Thyroid gland (tissue), 4 donors: ENCODE results near the gene LCNL1. TPM values are rescaled to one million over a fixed set of nuclear protein-coding genes. Genes with fewer than 3 reads are reported as not detected.

Experiments
- DNase-seq, 2 donors: peaks; one replicate each; pipeline ENCODE4 v3.0.0-alpha.2; 2019
- H3K27ac ChIP-seq, 3 donors: fragments of 200-600 bp; sonication (generic); 1 replicate in 2 of 3; 2 replicates in 1 of 3; pipeline ENCODE4 v1.5.1; 2016 to 2019; ENCODE audit warnings: mild to moderate bottlenecking in 1 of 3, moderate library complexity in 1 of 3
- H3K27me3 ChIP-seq: fragments of 200-600 bp; sonication (generic); one replicate; pipeline ENCODE4 v1.5.1; 2019
- H3K36me3 ChIP-seq, 2 donors: fragments of 200-600 bp; sonication (generic); one replicate each; pipeline ENCODE4 v1.5.1; 2016 to 2019
- H3K4me1 ChIP-seq, 2 donors: fragments of 200-600 bp; sonication (generic); one replicate each; pipeline ENCODE4 v1.5.1; 2017 to 2019
- H3K4me3 ChIP-seq, 3 donors: fragments of 200-600 bp; sonication (generic); replicated peaks in 1 of 3; 1 replicate in 2 of 3; 2 replicates in 1 of 3; pipeline ENCODE4 v1.5.1; 2016; ENCODE audit warnings: mild to moderate bottlenecking in 1 of 3
- H3K9me3 ChIP-seq: fragments of 200-600 bp; sonication (generic); one replicate; pipeline ENCODE4 v1.5.1; 2017
- CTCF ChIP-seq, 6 experiments: fragments of 200-600 bp in 3 of 6; fragments of 450-650 bp in 3 of 6; sonication (generic) in 3 of 6; IDR thresholded peaks; one replicate each; pipeline ENCODE4 v1.5.1; 2016 to 2019; ENCODE audit warnings: antibody characterized with exemption in 6 of 6, mild to moderate bottlenecking in 2 of 6, inconsistent platforms in 1 of 6, moderate library complexity in 1 of 6
- POLR2A ChIP-seq, 2 donors: fragments of 450-650 bp; IDR thresholded peaks; one replicate each; pipeline ENCODE4 v1.6.1; 2017; ENCODE audit warnings: antibody characterized with exemption in 2 of 2, mild to moderate bottlenecking in 2 of 2, moderate library complexity in 1 of 2
- WGBS, 2 donors: methylation state at CpG; one replicate each; pipeline ENCODE4 v1.1.5; 2017; 5-methylcytosine and 5-hydroxymethylcytosine counted together
- intact Hi-C: fragments of 100-400 bp; cut with DNase I; formaldehyde crosslinking; loops from one replicate; pipeline ENCODE4 v1.15.1; 2023
- total RNA-seq, 4 donors: library from RNA; depleted of rRNA; stranded (reverse); fragments of >200 nt; gene quantifications; one replicate each; pipeline ENCODE4 v1.2.3, GENCODE V29; 2016

Gene LCNL1
- total RNA-seq, 4 donors from 2014 or later = 0.54 TPM; not detected in 3

- H3K36me3 ChIP-seq = no peaks in the 10 kb centered on the region
- no peak overlapping the region for H3K4me3 ChIP-seq
- H3K27me3 ChIP-seq = no peaks in the 10 kb centered on the region
- intact Hi-C loops = no loop called here
- H3K4me1 ChIP-seq = peaks cover 4 to 31% of the 10 kb centered on the region in 2 donors
- H3K9me3 ChIP-seq = no peaks in the 10 kb centered on the region
- TF ChIP-seq POLR2A (IDR thresholded peaks at IDR 0.05) = no peak
- TF ChIP-seq CTCF (IDR thresholded peaks at IDR 0.05) = no peak
- DNase-seq = no peak
- H3K27ac ChIP-seq = no peak overlapping the region
- WGBS, 2 donors = 83 to 86% methylated on average over 12 of the region's 12 CpGs
These were observed 19.0 kb upstream of the LCNL1 start for GRCh38 chr9:136963751-136964150.

GRCh38 chr9:136964171-136964689 is 18.6 kb upstream of the LCNL1 start:
- H3K27me3 ChIP-seq = no peaks in the 10 kb centered on the region
- H3K36me3 ChIP-seq = no peaks in the 10 kb centered on the region
- DNase-seq = no peak
- H3K9me3 ChIP-seq = no peaks in the 10 kb centered on the region
- no peak overlapping the region for H3K4me3 ChIP-seq
- intact Hi-C loops = no loop called here
- H3K27ac ChIP-seq = no peak overlapping the region
- TF ChIP-seq POLR2A (IDR thresholded peaks at IDR 0.05) = no peak
- TF ChIP-seq CTCF (IDR thresholded peaks at IDR 0.05) = no peak
- peaks cover 4 to 28% of the 10 kb centered on the region in 2 donors for H3K4me1 ChIP-seq
- WGBS, 2 donors = 69% methylated on average over 7 of the region's 22 CpGs; no CpG with 5 or more reads in 1 of the 2 donors

- Histone ChIP-seq H3K4me1 (peaks cover 4 to 21% of the 10 kb centered on the region in 2 donors), H3K36me3 (no peaks in the 10 kb centered on the region), H3K27me3 (no peaks in the 10 kb centered on the region), H3K9me3 (no peaks in the 10 kb centered on the region), H3K27ac (no peak overlapping the region), H3K4me3 (no peak overlapping the region)
- intact Hi-C loops = no loop called here
- WGBS, 2 donors = 86 to 87% methylated on average over 26 of the region's 26 CpGs
- TF ChIP-seq CTCF (IDR thresholded peaks at IDR 0.05) = no peak
- no peak for TF ChIP-seq POLR2A (IDR thresholded peaks at IDR 0.05)
- DNase-seq = no peak
These were observed 17.9 kb upstream of the LCNL1 start for GRCh38 chr9:136964833-136965422.

- peak in 1 of 2 donors; percentile 35 for DNase-seq
- Histone ChIP-seq H3K27ac (no peak overlapping the region), H3K27me3 (no peaks in the 10 kb centered on the region)
These were observed 16.9 kb upstream of the LCNL1 start for GRCh38 chr9:136965771-136966484.

More at GRCh38 chr9:136965771-136966484, 16.9 kb upstream of the LCNL1 start:
- no peaks in the 10 kb centered on the region for H3K9me3 ChIP-seq
- H3K36me3 ChIP-seq = no peaks in the 10 kb centered on the region
- TF ChIP-seq CTCF (IDR thresholded peaks at IDR 0.05) = no peak
- no peak for TF ChIP-seq POLR2A (IDR thresholded peaks at IDR 0.05)
- intact Hi-C loops = no loop called here
- no peak overlapping the region for H3K4me3 ChIP-seq
- WGBS, 2 donors = 23 to 28% methylated on average over 23 of the region's 23 CpGs
- H3K4me1 ChIP-seq = peaks cover 2 to 15% of the 10 kb centered on the region in 2 donors
